HCT116 (cell line): Measurements from ENCODE around the gene TMEM214. TPM values are rescaled to one million over a fixed set of nuclear protein-coding genes. Genes with fewer than 3 reads are reported as not detected.

Source experiments
- ATAC-seq: fragments of 200-7000 bp; cut with Tn5 transposase; 2 replicates; pipeline ENCODE4 v1.9.1; 2020; ENCODE audit warnings: mild to moderate bottlenecking, moderate library complexity
- BruUV-seq: library from RNA; stranded (reverse); fragments of 400-500 nt; replicated peaks from 2 replicates; lab custom pipeline; 2021; lab: Mats Ljungman, UMichigan
- CTCF ChIA-PET: fragments of 300-600 bp; sonication (Branson Sonifier 250); formaldehyde crosslinking; loops from one replicate; lab custom pipeline; 2021; ENCODE audit warnings: antibody characterized with exemption; lab: Charles Lee
- POLR2A ChIA-PET: fragments of 300-600, 350-600 bp; sonication (Branson Sonifier 250); formaldehyde crosslinking; loops from one replicate; lab custom pipeline; 2021; ENCODE audit warnings: antibody characterized with exemption; lab: Charles Lee
- RAD21 ChIA-PET, 2 experiments: fragments of 300-600 bp; sonication (Branson Sonifier 250); formaldehyde crosslinking; loops; one replicate each; lab custom pipeline; 2023; ENCODE audit warnings: low total read pairs in 2 of 2; ENCODE audit not compliant: uncharacterized antibody in 2 of 2, unreplicated experiment in 2 of 2, low non-redundant PET in 1 of 2; lab: Charles Lee
- DNase-seq: peaks from one replicate; pipeline ENCODE4 v3.0.0-alpha.2; 2010; ENCODE audit warnings: low read depth, low spot score
- H2AFZ ChIP-seq: fragments of 200-600 bp; shearing (Covaris generic), sonication (generic); 2 replicates; pipeline ENCODE4 v1.6.1; 2017; ENCODE audit warnings: low read depth, mixed run types, mixed read lengths, antibody characterized with exemption, low read length; ENCODE audit not compliant: poor library complexity, severe bottlenecking
- H3K27ac ChIP-seq: 2 replicates; pipeline ENCODE4 v1.5.1; 2012; ENCODE audit warnings: low read depth, low read length
- H3K27me3 ChIP-seq: fragments of 200-600 bp; sonication (generic); 2 replicates; pipeline ENCODE4 v1.6.1; 2016; ENCODE audit warnings: mixed run types, low read length, mixed read lengths; ENCODE audit not compliant: insufficient read depth
- H3K36me3 ChIP-seq, 2 experiments: fragments of 200-500 bp in 1 of 2; fragments of 200-600 bp in 1 of 2; sonication (Bioruptor generic) in 1 of 2; sonication (generic) in 1 of 2; 2 replicates each; pipeline versions ENCODE4 v1.5.1 to v1.6.1; 2014 to 2016; ENCODE audit warnings: low read length in 2 of 2, inconsistent platforms in 1 of 2, mixed read lengths in 1 of 2, mixed run types in 1 of 2; ENCODE audit not compliant: insufficient read depth in 2 of 2, control insufficient read depth in 1 of 2
- H3K4me1 ChIP-seq, 2 experiments: fragments of 200-600 bp in 1 of 2; sonication (generic) in 1 of 2; 2 replicates each; pipeline versions ENCODE4 v1.5.1 to v1.6.1; 2012 to 2017; ENCODE audit warnings: low read length in 2 of 2, inconsistent platforms in 1 of 2, mild to moderate bottlenecking in 1 of 2, mixed read lengths in 1 of 2, mixed run types in 1 of 2, moderate library complexity in 1 of 2; ENCODE audit not compliant: insufficient read depth in 2 of 2, control insufficient read depth in 1 of 2
- H3K4me2 ChIP-seq: fragments of 200-600 bp; sonication (generic); 2 replicates; pipeline ENCODE4 v1.6.1; 2017; ENCODE audit warnings: mixed run types, low read length, mixed read lengths
- H3K4me3 ChIP-seq, 2 experiments: fragments of 200-600 bp in 1 of 2; sonication (generic) in 1 of 2; replicated peaks in 1 of 2; 2 replicates each; pipeline ENCODE4 v1.5.1; 2011 to 2016; ENCODE audit warnings: low read length in 2 of 2, control low read depth in 1 of 2, low read depth in 1 of 2, mild to moderate bottlenecking in 1 of 2, mixed read lengths in 1 of 2, mixed run types in 1 of 2
- H3K79me2 ChIP-seq: fragments of 200-600 bp; sonication (generic); 2 replicates; pipeline ENCODE4 v1.6.1; 2017; ENCODE audit warnings: mild to moderate bottlenecking, mixed run types, low read length, moderate library complexity, mixed read lengths; ENCODE audit not compliant: insufficient read depth
- H3K9ac ChIP-seq: fragments of 200-600 bp; sonication (generic); 2 replicates; pipeline ENCODE4 v1.6.1; 2016; ENCODE audit warnings: low read length, mixed read lengths
- H3K9me2 ChIP-seq: fragments of 200-600 bp; sonication (generic), shearing (Covaris generic); 2 replicates; pipeline ENCODE4 v1.6.1; 2017; ENCODE audit warnings: mixed run types, mild to moderate bottlenecking, moderate library complexity; ENCODE audit not compliant: insufficient read depth
- H3K9me3 ChIP-seq, 2 experiments: fragments of 200-500 bp in 1 of 2; fragments of 200-600 bp in 1 of 2; sonication (Bioruptor generic) in 1 of 2; sonication (generic) in 1 of 2; 2 replicates each; pipeline ENCODE4 v1.6.1; 2014 to 2017; ENCODE audit warnings: low read length in 2 of 2, mixed read lengths in 2 of 2, inconsistent platforms in 1 of 2, low read depth in 1 of 2, mild to moderate bottlenecking in 1 of 2, mixed run types in 1 of 2, moderate library complexity in 1 of 2; ENCODE audit not compliant: control insufficient read depth in 1 of 2, insufficient read depth in 1 of 2
- H4K20me1 ChIP-seq: fragments of 200-600 bp; sonication (generic), shearing (Covaris generic); 2 replicates; pipeline ENCODE4 v1.6.1; 2017; ENCODE audit warnings: mixed run types, mild to moderate bottlenecking, moderate library complexity; ENCODE audit not compliant: insufficient read depth
- EGR1 ChIP-seq: IDR thresholded peaks from 2 replicates; pipeline ENCODE4 v1.6.1; 2012; ENCODE audit warnings: low read depth
- ELF1 ChIP-seq: IDR thresholded peaks from 2 replicates; pipeline ENCODE4 v1.6.1; 2012; ENCODE audit warnings: low read depth, borderline replicate concordance
- EZH2phosphoT487 ChIP-seq: fragments of 200-600 bp; IDR thresholded peaks from 2 replicates; pipeline ENCODE4 v1.6.1; 2018; ENCODE audit warnings: antibody characterized with exemption, borderline replicate concordance
- JUND ChIP-seq: IDR thresholded peaks from 2 replicates; pipeline ENCODE4 v1.6.1; 2012
- POLR2A ChIP-seq: IDR thresholded peaks from 2 replicates; pipeline ENCODE4 v1.7.0; 2011; ENCODE audit warnings: borderline replicate concordance; ENCODE audit not compliant: insufficient read depth, insufficient read length; ENCODE audit errors: extremely low read depth
- POLR2AphosphoS5 ChIP-seq: IDR thresholded peaks from 2 replicates; pipeline ENCODE4 v1.6.1; 2011; ENCODE audit warnings: mild to moderate bottlenecking, low read depth, low read length, moderate library complexity
- RAD21 ChIP-seq: IDR thresholded peaks from 2 replicates; pipeline ENCODE4 v1.6.1; 2012; ENCODE audit warnings: low read depth, mild to moderate bottlenecking
- SIN3A ChIP-seq: IDR thresholded peaks from 2 replicates; pipeline ENCODE4 v1.6.1; 2012; ENCODE audit warnings: low read depth
- SP1 ChIP-seq: IDR thresholded peaks from 2 replicates; pipeline ENCODE4 v1.6.1; 2012; ENCODE audit warnings: low read depth
- TCF7L2 ChIP-seq: IDR thresholded peaks from 2 replicates; pipeline ENCODE4 v1.7.0; 2011; ENCODE audit warnings: borderline replicate concordance, inconsistent platforms; ENCODE audit not compliant: insufficient read depth, insufficient read length; ENCODE audit errors: extremely low read depth
- YY1 ChIP-seq: IDR thresholded peaks from 2 replicates; pipeline ENCODE4 v1.6.1; 2011; ENCODE audit warnings: low read length, low read depth, moderate library complexity, mild to moderate bottlenecking; ENCODE audit not compliant: insufficient replicate concordance; ENCODE audit errors: extremely low read depth
- ZFX ChIP-seq: fragments of 450-650 bp; IDR thresholded peaks from 2 replicates; pipeline ENCODE4 v1.6.1; 2017
- ZNF274 ChIP-seq: fragments of 200-500 bp; sonication (Bioruptor generic); IDR thresholded peaks from 2 replicates; pipeline ENCODE4 v1.6.1; 2014; ENCODE audit warnings: mild to moderate bottlenecking, low read depth, low read length, inconsistent platforms
- intact Hi-C: fragments of 100-400 bp; cut with micrococcal nuclease; formaldehyde crosslinking; loops from 2 replicates; pipeline ENCODE4 v1.10.0; 2022
- total RNA-seq: library from RNA; stranded (reverse); gene quantifications from one replicate; pipeline ENCODE4 v1.2.1, GENCODE V29; 2021; ENCODE audit not compliant: unreplicated experiment
- TF ChIP-seq, protein P1 (sequence below), 3 experiments: fragments of 200-600 bp in 1 of 3; sonication (generic) in 1 of 3; IDR thresholded peaks in 2 of 3; conservative IDR thresholded peaks in 1 of 3; 2 replicates each; pipeline ENCODE4 v1.5.1; 2012 to 2017; ENCODE audit warnings: low read depth in 2 of 3, low read length in 2 of 3, antibody characterized with exemption in 1 of 3, borderline replicate concordance in 1 of 3, control low read depth in 1 of 3, mild to moderate bottlenecking in 1 of 3, mixed read lengths in 1 of 3, mixed run types in 1 of 3, moderate library complexity in 1 of 3; ENCODE audit not compliant: insufficient read depth in 1 of 3
- TF ChIP-seq, protein P2 (sequence below): IDR thresholded peaks from 2 replicates; pipeline ENCODE4 v1.6.1; 2012; ENCODE audit warnings: low read depth
- TF ChIP-seq, protein P3 (sequence below): IDR thresholded peaks from 2 replicates; pipeline ENCODE4 v1.6.1; 2011; ENCODE audit warnings: mild to moderate bottlenecking, low read length, moderate library complexity; ENCODE audit not compliant: insufficient replicate concordance; ENCODE audit errors: extremely low read depth

TMEM214 gene
- total RNA-seq, 1 experiment from 2014 or later, result 69.8 TPM

DNA sequence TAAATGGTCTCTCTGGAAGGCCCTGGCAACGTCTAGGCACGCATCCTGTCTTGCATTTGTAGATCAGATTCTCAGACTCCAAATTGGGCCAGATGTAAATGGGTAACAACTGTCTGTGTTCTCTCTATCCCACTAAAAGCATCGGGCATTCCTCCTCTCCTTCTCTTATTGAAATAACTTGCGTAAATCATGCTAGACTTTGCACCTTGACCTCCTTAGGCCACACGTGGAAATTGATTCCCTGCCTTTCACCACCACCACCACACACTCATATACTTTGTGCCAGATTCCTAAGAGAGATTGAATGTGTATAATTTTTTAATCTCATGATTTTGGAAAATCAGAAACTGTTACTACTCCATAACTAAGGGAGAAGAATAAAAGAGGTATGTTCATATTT, 41.0 kb upstream of the TMEM214 start:
- Histone ChIP-seq H3K27ac (no peak overlapping the region), H3K9ac (no peak overlapping the region), H3K9me3 (no peaks in the 10 kb centered on the region), H3K27me3 (no peaks in the 10 kb centered on the region), H3K79me2 (no peaks in the 10 kb centered on the region), H3K4me3 (no peak overlapping the region), H3K9me2 (no peaks in the 10 kb centered on the region), H4K20me1 (no peaks in the 10 kb centered on the region), H3K4me2 (no peak overlapping the region), H3K36me3 (no peaks in the 10 kb centered on the region), H3K4me1 (peaks cover 11 to 21% of the 10 kb centered on the region in 2 experiments), H2AFZ (no peak overlapping the region)
- intact Hi-C loops, result no loop called here
- no peak for TF ChIP-seq RAD21
- TF ChIP-seq SP1, result no peak
- TF ChIP-seq POLR2AphosphoS5, result no peak
- no peak for TF ChIP-seq JUND
- no peak for TF ChIP-seq EZH2phosphoT487
- TF ChIP-seq, protein P1, sequence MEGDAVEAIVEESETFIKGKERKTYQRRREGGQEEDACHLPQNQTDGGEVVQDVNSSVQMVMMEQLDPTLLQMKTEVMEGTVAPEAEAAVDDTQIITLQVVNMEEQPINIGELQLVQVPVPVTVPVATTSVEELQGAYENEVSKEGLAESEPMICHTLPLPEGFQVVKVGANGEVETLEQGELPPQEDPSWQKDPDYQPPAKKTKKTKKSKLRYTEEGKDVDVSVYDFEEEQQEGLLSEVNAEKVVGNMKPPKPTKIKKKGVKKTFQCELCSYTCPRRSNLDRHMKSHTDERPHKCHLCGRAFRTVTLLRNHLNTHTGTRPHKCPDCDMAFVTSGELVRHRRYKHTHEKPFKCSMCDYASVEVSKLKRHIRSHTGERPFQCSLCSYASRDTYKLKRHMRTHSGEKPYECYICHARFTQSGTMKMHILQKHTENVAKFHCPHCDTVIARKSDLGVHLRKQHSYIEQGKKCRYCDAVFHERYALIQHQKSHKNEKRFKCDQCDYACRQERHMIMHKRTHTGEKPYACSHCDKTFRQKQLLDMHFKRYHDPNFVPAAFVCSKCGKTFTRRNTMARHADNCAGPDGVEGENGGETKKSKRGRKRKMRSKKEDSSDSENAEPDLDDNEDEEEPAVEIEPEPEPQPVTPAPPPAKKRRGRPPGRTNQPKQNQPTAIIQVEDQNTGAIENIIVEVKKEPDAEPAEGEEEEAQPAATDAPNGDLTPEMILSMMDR (IDR thresholded peaks at IDR 0.05 in 2 of 3, conservative IDR thresholded peaks at IDR 0.05 in 1 of 3; ENCODE audit: borderline replicate concordance in 1 of 3, insufficient read depth in 1 of 3, low read depth in 2 of 3, low read length in 2 of 3), result no peak
- TF ChIP-seq EGR1, result no peak
- no peak for TF ChIP-seq ZFX
- no peak for TF ChIP-seq TCF7L2
- TF ChIP-seq POLR2A, result no peak
- no peak for TF ChIP-seq ELF1
- no peak for TF ChIP-seq ZNF274
- TF ChIP-seq, protein P2, sequence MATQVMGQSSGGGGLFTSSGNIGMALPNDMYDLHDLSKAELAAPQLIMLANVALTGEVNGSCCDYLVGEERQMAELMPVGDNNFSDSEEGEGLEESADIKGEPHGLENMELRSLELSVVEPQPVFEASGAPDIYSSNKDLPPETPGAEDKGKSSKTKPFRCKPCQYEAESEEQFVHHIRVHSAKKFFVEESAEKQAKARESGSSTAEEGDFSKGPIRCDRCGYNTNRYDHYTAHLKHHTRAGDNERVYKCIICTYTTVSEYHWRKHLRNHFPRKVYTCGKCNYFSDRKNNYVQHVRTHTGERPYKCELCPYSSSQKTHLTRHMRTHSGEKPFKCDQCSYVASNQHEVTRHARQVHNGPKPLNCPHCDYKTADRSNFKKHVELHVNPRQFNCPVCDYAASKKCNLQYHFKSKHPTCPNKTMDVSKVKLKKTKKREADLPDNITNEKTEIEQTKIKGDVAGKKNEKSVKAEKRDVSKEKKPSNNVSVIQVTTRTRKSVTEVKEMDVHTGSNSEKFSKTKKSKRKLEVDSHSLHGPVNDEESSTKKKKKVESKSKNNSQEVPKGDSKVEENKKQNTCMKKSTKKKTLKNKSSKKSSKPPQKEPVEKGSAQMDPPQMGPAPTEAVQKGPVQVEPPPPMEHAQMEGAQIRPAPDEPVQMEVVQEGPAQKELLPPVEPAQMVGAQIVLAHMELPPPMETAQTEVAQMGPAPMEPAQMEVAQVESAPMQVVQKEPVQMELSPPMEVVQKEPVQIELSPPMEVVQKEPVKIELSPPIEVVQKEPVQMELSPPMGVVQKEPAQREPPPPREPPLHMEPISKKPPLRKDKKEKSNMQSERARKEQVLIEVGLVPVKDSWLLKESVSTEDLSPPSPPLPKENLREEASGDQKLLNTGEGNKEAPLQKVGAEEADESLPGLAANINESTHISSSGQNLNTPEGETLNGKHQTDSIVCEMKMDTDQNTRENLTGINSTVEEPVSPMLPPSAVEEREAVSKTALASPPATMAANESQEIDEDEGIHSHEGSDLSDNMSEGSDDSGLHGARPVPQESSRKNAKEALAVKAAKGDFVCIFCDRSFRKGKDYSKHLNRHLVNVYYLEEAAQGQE, result no peak
- TF ChIP-seq, protein P3, sequence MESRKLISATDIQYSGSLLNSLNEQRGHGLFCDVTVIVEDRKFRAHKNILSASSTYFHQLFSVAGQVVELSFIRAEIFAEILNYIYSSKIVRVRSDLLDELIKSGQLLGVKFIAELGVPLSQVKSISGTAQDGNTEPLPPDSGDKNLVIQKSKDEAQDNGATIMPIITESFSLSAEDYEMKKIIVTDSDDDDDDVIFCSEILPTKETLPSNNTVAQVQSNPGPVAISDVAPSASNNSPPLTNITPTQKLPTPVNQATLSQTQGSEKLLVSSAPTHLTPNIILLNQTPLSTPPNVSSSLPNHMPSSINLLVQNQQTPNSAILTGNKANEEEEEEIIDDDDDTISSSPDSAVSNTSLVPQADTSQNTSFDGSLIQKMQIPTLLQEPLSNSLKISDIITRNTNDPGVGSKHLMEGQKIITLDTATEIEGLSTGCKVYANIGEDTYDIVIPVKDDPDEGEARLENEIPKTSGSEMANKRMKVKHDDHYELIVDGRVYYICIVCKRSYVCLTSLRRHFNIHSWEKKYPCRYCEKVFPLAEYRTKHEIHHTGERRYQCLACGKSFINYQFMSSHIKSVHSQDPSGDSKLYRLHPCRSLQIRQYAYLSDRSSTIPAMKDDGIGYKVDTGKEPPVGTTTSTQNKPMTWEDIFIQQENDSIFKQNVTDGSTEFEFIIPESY, result no peak
- TF ChIP-seq YY1, result no peak
- no peak for TF ChIP-seq SIN3A
- CTCF ChIA-PET, result no interaction called here
- DNase-seq (no peak), ATAC-seq (no peak)
- RAD21 ChIA-PET, result no interaction called here
- no TSS peak for BruUV-seq
- POLR2A ChIA-PET, result no interaction called here
